Suprapubic skin (tissue), 3 donors: ENCODE results near the gene PTGER2.

Source experiments
- POLR2A ChIP-seq, 2 donors: fragments of 450-650 bp; IDR thresholded peaks; one replicate each; pipeline ENCODE4 v1.6.1; 2017; ENCODE audit warnings: antibody characterized with exemption in 2 of 2, mild to moderate bottlenecking in 2 of 2, moderate library complexity in 2 of 2
- TF ChIP-seq, protein P1 (sequence below), 2 donors: fragments of 200-600 bp in 1 of 2; fragments of 450-650 bp in 1 of 2; sonication (generic) in 1 of 2; IDR thresholded peaks; one replicate each; pipeline ENCODE4 v1.5.1; 2016 to 2019; ENCODE audit warnings: antibody characterized with exemption in 2 of 2, mild to moderate bottlenecking in 1 of 2, moderate library complexity in 1 of 2

DNA sequence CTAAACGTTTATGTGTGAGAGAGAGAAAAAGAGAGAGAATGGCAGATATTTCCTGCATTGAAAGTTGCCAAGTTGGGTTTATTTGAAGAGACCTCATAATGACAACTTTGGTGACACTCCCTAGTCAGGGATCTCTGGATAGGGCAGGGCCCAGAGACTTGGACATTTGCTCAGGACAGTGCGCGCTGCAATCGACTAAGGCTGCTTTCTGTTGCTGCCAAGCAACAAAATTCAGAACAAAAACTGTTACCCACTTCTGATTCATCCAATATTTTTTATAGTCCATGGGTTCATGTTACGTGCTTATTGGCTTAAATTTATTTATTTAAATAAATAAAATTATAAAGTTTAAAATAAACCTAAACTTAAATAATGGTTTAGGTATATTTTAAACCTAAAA, 34.2 kb downstream of the PTGER2 start:
- TF ChIP-seq, protein P1, sequence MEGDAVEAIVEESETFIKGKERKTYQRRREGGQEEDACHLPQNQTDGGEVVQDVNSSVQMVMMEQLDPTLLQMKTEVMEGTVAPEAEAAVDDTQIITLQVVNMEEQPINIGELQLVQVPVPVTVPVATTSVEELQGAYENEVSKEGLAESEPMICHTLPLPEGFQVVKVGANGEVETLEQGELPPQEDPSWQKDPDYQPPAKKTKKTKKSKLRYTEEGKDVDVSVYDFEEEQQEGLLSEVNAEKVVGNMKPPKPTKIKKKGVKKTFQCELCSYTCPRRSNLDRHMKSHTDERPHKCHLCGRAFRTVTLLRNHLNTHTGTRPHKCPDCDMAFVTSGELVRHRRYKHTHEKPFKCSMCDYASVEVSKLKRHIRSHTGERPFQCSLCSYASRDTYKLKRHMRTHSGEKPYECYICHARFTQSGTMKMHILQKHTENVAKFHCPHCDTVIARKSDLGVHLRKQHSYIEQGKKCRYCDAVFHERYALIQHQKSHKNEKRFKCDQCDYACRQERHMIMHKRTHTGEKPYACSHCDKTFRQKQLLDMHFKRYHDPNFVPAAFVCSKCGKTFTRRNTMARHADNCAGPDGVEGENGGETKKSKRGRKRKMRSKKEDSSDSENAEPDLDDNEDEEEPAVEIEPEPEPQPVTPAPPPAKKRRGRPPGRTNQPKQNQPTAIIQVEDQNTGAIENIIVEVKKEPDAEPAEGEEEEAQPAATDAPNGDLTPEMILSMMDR (IDR thresholded peaks at IDR 0.05): no peak
- TF ChIP-seq POLR2A (IDR thresholded peaks at IDR 0.05): no peak
